ENCODE data around the gene ZNF600. TPM values are rescaled to one million over a fixed set of nuclear protein-coding genes. Genes with fewer than 3 reads are reported as not detected.
"Not testable (repeated sequence)": the region's sequence is repeated elsewhere in the genome, so short reads cannot be mapped to it uniquely, and the experiment has no call there.

The ZNF600 gene
- polyA plus RNA-seq, 1 donor (not counting 4 experiments of a cell fraction or from before 2014, with no cell fraction given) = 7.6 TPM

DNA sequence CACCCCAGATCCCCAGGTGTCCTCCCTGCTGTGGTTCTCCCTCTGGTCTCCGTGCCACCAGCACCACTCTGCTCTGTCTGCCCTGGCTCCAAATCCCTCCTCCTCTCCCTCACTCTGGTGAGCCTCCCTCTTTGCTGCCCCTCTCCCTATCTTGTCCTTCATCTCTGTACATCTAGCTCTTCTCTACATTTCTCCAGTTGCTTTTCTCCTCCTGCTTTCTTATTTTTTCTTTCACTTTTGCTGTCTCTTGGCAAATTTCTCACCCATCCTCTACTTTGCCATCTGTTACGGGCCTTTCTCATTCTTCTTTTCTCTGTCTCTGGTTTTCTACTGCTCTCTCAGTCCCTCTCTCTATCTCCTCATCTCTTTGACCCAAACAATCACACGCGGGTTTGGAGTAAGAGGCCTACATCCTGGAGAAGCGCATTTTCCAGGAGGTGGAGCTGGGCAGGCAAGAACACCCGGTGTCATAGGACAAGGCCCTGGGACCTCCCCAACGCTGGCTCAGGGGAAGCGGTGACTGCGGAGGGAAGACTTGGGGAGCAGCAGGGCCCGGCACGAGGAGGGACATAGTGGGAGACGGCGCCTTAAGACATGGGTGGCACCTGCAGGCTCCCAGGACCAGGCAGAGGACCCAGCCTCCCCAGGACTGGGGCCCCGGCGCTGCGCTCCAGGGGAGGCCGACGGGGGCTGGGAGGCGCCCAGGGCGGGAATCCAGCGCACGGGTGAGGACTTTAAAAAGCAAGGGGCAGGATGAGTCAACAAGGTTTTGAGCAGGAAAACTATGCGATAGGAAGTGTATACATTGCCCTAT lies 61.7 kb downstream of the ZNF600 start:
- no peak overlapping the region for H3K27ac ChIP-seq (ENCODE audit: control insufficient read depth, insufficient read depth, low read length)
- H3K4me3 ChIP-seq (ENCODE audit: control insufficient read depth in 2 of 3, extremely low read depth in 1 of 3, insufficient read depth in 2 of 3, low read depth in 1 of 3, low read length in 3 of 3) = no peak overlapping the region
- H3K27me3 ChIP-seq (ENCODE audit: control insufficient read depth, extremely low read depth, insufficient read depth, low read length) = no peaks in the 10 kb centered on the region
- peaks cover 5% of the 10 kb centered on the region for H3K4me1 ChIP-seq (ENCODE audit: control insufficient read depth, extremely low read depth, insufficient read depth, low read length)
- no peaks in the 10 kb centered on the region for H3K9me3 ChIP-seq (ENCODE audit: control insufficient read depth, low read depth, low read length)
- peaks cover 0 to 6% of the 10 kb centered on the region in 2 experiments for H3K36me3 ChIP-seq (ENCODE audit: control insufficient read depth in 2 of 2, extremely low read depth in 1 of 2, insufficient read depth in 2 of 2, low read length in 2 of 2)
- TF ChIP-seq EZH2 (IDR thresholded peaks at IDR 0.05; ENCODE audit: low read length) = no peak
- TF ChIP-seq, protein P1, sequence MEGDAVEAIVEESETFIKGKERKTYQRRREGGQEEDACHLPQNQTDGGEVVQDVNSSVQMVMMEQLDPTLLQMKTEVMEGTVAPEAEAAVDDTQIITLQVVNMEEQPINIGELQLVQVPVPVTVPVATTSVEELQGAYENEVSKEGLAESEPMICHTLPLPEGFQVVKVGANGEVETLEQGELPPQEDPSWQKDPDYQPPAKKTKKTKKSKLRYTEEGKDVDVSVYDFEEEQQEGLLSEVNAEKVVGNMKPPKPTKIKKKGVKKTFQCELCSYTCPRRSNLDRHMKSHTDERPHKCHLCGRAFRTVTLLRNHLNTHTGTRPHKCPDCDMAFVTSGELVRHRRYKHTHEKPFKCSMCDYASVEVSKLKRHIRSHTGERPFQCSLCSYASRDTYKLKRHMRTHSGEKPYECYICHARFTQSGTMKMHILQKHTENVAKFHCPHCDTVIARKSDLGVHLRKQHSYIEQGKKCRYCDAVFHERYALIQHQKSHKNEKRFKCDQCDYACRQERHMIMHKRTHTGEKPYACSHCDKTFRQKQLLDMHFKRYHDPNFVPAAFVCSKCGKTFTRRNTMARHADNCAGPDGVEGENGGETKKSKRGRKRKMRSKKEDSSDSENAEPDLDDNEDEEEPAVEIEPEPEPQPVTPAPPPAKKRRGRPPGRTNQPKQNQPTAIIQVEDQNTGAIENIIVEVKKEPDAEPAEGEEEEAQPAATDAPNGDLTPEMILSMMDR (optimal IDR thresholded peaks at IDR 0.05 in 1 of 3, IDR thresholded peaks at IDR 0.05 in 1 of 3, conservative IDR thresholded peaks at IDR 0.05 in 1 of 3; ENCODE audit: extremely low read depth in 1 of 3, insufficient read depth in 2 of 3, low read length in 3 of 3) = no peak
- dilution Hi-C loops (cut with MboI; ENCODE audit: extremely low pct_ligation_motif_present, low sequenced_read_pairs) = no loop called here
- FAIRE-seq (no peak), DNase-seq (ENCODE audit: low read depth, low spot score) (no peak)
- no peaks in the 10 kb centered on the region for H3K79me2 ChIP-seq (ENCODE audit: control insufficient read depth, insufficient read depth, low read length)
- no peaks in the 10 kb centered on the region for H4K20me1 ChIP-seq (ENCODE audit: control insufficient read depth, extremely low read depth, insufficient read depth, low read length)
- H3K4me2 ChIP-seq (ENCODE audit: control insufficient read depth, extremely low read depth, insufficient read depth, low read depth, low read length) = no peak overlapping the region
- H3K9me1 ChIP-seq (ENCODE audit: control insufficient read depth, extremely low read depth, insufficient read depth, low read length) = no peaks in the 10 kb centered on the region
- H3K9ac ChIP-seq (ENCODE audit: control insufficient read depth, extremely low read depth, insufficient read depth, low read length) = no peak overlapping the region
- no peak overlapping the region for H2AFZ ChIP-seq (ENCODE audit: control insufficient read depth, low read length)

DNA sequence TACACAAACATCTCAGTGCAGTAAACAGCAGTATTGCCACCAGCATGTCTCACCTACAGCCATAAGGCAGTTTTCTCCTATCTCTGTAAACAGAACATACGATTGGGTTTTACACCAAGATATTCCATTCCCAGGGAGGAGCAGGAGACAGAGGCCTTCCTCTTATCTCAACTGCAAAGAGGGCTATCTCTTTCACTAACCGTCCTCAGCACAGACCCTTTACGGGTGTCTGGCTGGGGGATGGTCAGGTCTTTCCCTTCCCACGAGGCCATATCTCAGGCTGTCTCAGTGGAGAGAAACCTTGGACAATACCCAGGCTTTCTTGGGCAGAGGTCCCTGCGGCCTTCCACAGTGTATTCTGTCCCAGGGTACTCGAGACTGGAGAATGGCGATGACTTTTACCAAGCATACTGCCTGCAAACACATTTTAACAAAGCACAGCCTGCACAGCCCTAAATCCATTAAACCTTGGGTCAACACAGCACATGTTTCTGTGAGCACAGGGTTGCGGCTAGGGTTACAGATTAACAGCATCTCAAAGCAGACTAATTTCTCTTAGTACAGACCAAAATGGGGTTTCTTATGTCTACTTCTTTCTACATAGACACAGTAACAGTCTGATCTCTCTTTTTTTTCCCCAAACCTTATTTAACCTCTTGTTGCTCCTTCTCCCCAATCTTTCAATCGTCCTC lies 62.5 kb downstream of the ZNF600 start:
- H3K9me3 ChIP-seq (ENCODE audit: control insufficient read depth, low read depth, low read length); H3K36me3 ChIP-seq (ENCODE audit: control insufficient read depth in 2 of 2, extremely low read depth in 1 of 2, insufficient read depth in 2 of 2, low read length in 2 of 2): not testable (repeated sequence)

More for the DNA sequence above, 62.5 kb downstream of the ZNF600 start:
- H3K4me3 ChIP-seq (ENCODE audit: control insufficient read depth in 2 of 3, extremely low read depth in 1 of 3, insufficient read depth in 2 of 3, low read depth in 1 of 3, low read length in 3 of 3); H3K4me1 ChIP-seq (ENCODE audit: control insufficient read depth, extremely low read depth, insufficient read depth, low read length); H3K9me1 ChIP-seq (ENCODE audit: control insufficient read depth, extremely low read depth, insufficient read depth, low read length); H3K4me2 ChIP-seq (ENCODE audit: control insufficient read depth, extremely low read depth, insufficient read depth, low read depth, low read length); H3K27ac ChIP-seq (ENCODE audit: control insufficient read depth, insufficient read depth, low read length); H4K20me1 ChIP-seq (ENCODE audit: control insufficient read depth, extremely low read depth, insufficient read depth, low read length); DNase-seq (ENCODE audit: low read depth, low spot score); H3K27me3 ChIP-seq (ENCODE audit: control insufficient read depth, extremely low read depth, insufficient read depth, low read length); dilution Hi-C loops (cut with MboI; ENCODE audit: extremely low pct_ligation_motif_present, low sequenced_read_pairs); FAIRE-seq; H3K79me2 ChIP-seq (ENCODE audit: control insufficient read depth, insufficient read depth, low read length); H3K9ac ChIP-seq (ENCODE audit: control insufficient read depth, extremely low read depth, insufficient read depth, low read length); H2AFZ ChIP-seq (ENCODE audit: control insufficient read depth, low read length): not testable (repeated sequence)
